GM23248 (cell line): ENCODE measurements around the gene SNX27.

Experiments
- EZH2 ChIP-seq: fragments of 200-600 bp; sonication (generic); IDR thresholded peaks from 2 replicates; pipeline ENCODE4 v1.6.1; 2018; ENCODE audit warnings: antibody characterized with exemption, mild to moderate bottlenecking; ENCODE audit not compliant: insufficient read depth, poor library complexity, severe bottlenecking
- EZH2phosphoT487 ChIP-seq: fragments of 200-600 bp; sonication (generic); IDR thresholded peaks from 2 replicates; pipeline ENCODE4 v1.6.1; 2018; ENCODE audit warnings: antibody characterized with exemption, moderate library complexity, mild to moderate bottlenecking, low read depth; ENCODE audit not compliant: insufficient read depth

- TF ChIP-seq EZH2, result no peak
- no peak for TF ChIP-seq EZH2phosphoT487
Measured at GRCh38 chr1:151612501-151613281, 841 bp downstream of the SNX27 start.
